Astrocyte (in vitro differentiated cells and primary cell): Measurements from ENCODE around the gene ADAMTSL5.

Experiments
- CTCF ChIP-seq: IDR thresholded peaks from 2 replicates; pipeline ENCODE4 v1.5.1; 2011; ENCODE audit warnings: low read depth, mild to moderate bottlenecking, inconsistent platforms, low read length, moderate library complexity; ENCODE audit not compliant: insufficient read depth
- EZH2 ChIP-seq: IDR thresholded peaks from 2 replicates; pipeline ENCODE4 v1.6.1; 2012; ENCODE audit warnings: mild to moderate bottlenecking, low read length, inconsistent platforms; ENCODE audit not compliant: insufficient read depth

- no peak for TF ChIP-seq CTCF
- no peak for TF ChIP-seq EZH2
Measured at GRCh38 chr19:1514295-1514661, 1.5 kb upstream of the ADAMTSL5 start.
